Body of pancreas (tissue), 4 donors: ENCODE measurements around the gene ARL4A. TPM values are rescaled to one million over a fixed set of nuclear protein-coding genes. Genes with fewer than 3 reads are reported as not detected.
"Not testable (repeated sequence)": the region's sequence is repeated elsewhere in the genome, so short reads cannot be mapped to it uniquely, and the experiment has no call there.

Experiments used
- ATAC-seq: fragments of 150-250 bp; one replicate; pipeline ENCODE4 v1.9.1; 2016
- DNase-seq, 4 donors: peaks; one replicate each; pipeline ENCODE4 v3.0.0-alpha.2; 2019
- H3K27ac ChIP-seq, 4 donors: fragments of 200-600 bp; sonication (generic); 1 replicate in 3 of 4; 2 replicates in 1 of 4; pipeline versions ENCODE4 v1.5.1 to v1.6.1; 2016 to 2019; ENCODE audit warnings: mild to moderate bottlenecking in 1 of 4, mixed read lengths in 1 of 4, moderate library complexity in 1 of 4
- H3K27me3 ChIP-seq, 2 donors: fragments of 200-600 bp; sonication (generic); one replicate each; pipeline ENCODE4 v1.6.0; 2016; ENCODE audit warnings: mild to moderate bottlenecking in 1 of 2
- H3K36me3 ChIP-seq, 2 donors: fragments of 200-600 bp; sonication (generic); replicated peaks in 1 of 2; 2 replicates each; pipeline ENCODE4 v1.5.1; 2016; ENCODE audit warnings: low read depth in 2 of 2; ENCODE audit not compliant: insufficient read depth in 1 of 2
- H3K4me1 ChIP-seq: fragments of 200-600 bp; sonication (generic); one replicate; pipeline ENCODE4 v1.6.0; 2016
- H3K4me3 ChIP-seq, 2 donors: fragments of 200-600 bp; sonication (generic); 1 replicate in 1 of 2; 2 replicates in 1 of 2; pipeline ENCODE4 v1.5.1; 2016 to 2019
- H3K9me3 ChIP-seq, 3 donors: fragments of 200-600 bp; sonication (generic); 1 replicate in 2 of 3; 2 replicates in 1 of 3; pipeline ENCODE4 v1.5.1; 2016
- POLR2A ChIP-seq, 3 donors: fragments of 450-650 bp; IDR thresholded peaks; one replicate each; pipeline ENCODE4 v1.6.1; 2016; ENCODE audit warnings: antibody characterized with exemption in 3 of 3, mild to moderate bottlenecking in 2 of 3
- WGBS, 2 donors: methylation state at CpG; one replicate each; pipeline ENCODE4 v1.1.5; 2017; 5-methylcytosine and 5-hydroxymethylcytosine counted together
- intact Hi-C: fragments of 100-400 bp; cut with DNase I; formaldehyde crosslinking; loops from one replicate; pipeline ENCODE4 v1.15.1; 2023
- total RNA-seq, 2 donors: library from RNA; depleted of rRNA; stranded (reverse); fragments of >200 nt; gene quantifications; one replicate each; pipeline ENCODE4 v1.1.0, GENCODE V29; 2016
- TF ChIP-seq, protein P1 (sequence below), 7 experiments: fragments of 450-650 bp in 4 of 7; fragments of 200-600 bp in 3 of 7; sonication (generic) in 3 of 7; IDR thresholded peaks; one replicate each; pipeline ENCODE4 v1.5.1; 2016 to 2019; ENCODE audit warnings: antibody characterized with exemption in 7 of 7

The ARL4A gene
- total RNA-seq, 2 donors from 2014 or later, result 4.0 to 13.0 TPM

GRCh38 chr7:12641196-12641595 is 46.2 kb upstream of the ARL4A start:
- H3K4me1 ChIP-seq, result peaks cover 5% of the 10 kb centered on the region
- DNase-seq, result no peak
- WGBS, 2 donors, result 51 to 78% methylated on average over 2 to 3 of the region's 3 CpGs
- no peaks in the 10 kb centered on the region for H3K27me3 ChIP-seq
- no peaks in the 10 kb centered on the region for H3K9me3 ChIP-seq
- TF ChIP-seq, protein P1, sequence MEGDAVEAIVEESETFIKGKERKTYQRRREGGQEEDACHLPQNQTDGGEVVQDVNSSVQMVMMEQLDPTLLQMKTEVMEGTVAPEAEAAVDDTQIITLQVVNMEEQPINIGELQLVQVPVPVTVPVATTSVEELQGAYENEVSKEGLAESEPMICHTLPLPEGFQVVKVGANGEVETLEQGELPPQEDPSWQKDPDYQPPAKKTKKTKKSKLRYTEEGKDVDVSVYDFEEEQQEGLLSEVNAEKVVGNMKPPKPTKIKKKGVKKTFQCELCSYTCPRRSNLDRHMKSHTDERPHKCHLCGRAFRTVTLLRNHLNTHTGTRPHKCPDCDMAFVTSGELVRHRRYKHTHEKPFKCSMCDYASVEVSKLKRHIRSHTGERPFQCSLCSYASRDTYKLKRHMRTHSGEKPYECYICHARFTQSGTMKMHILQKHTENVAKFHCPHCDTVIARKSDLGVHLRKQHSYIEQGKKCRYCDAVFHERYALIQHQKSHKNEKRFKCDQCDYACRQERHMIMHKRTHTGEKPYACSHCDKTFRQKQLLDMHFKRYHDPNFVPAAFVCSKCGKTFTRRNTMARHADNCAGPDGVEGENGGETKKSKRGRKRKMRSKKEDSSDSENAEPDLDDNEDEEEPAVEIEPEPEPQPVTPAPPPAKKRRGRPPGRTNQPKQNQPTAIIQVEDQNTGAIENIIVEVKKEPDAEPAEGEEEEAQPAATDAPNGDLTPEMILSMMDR (IDR thresholded peaks at IDR 0.05), result no peak
- TF ChIP-seq POLR2A (IDR thresholded peaks at IDR 0.05), result no peak
- ATAC-seq, result no peak
- H3K4me3 ChIP-seq, result no peak overlapping the region
- no peaks in the 10 kb centered on the region for H3K36me3 ChIP-seq
- no peak overlapping the region for H3K27ac ChIP-seq
- intact Hi-C loops, result loop anchor here (5.0 kb wide), 1 partner anchor 626 kb away; no protein-coding TSS in a partner anchor

- H3K27me3 ChIP-seq, result no peaks in the 10 kb centered on the region
- no peaks in the 10 kb centered on the region for H3K9me3 ChIP-seq
- no peak for TF ChIP-seq POLR2A (IDR thresholded peaks at IDR 0.05)
- TF ChIP-seq, protein P1 (IDR thresholded peaks at IDR 0.05), result no peak
- peaks cover 5% of the 10 kb centered on the region for H3K4me1 ChIP-seq
- 76 to 86% methylated on average over 5 of the region's 5 CpGs for WGBS, 2 donors
- no peak overlapping the region for H3K27ac ChIP-seq
- no peak for ATAC-seq
- no peak overlapping the region for H3K4me3 ChIP-seq
- intact Hi-C loops, result loop anchor here (5.0 kb wide), 1 partner anchor 625 kb away; no protein-coding TSS in a partner anchor
- no peak for DNase-seq
- H3K36me3 ChIP-seq, result no peaks in the 10 kb centered on the region
These were observed 44.9 kb upstream of the ARL4A start for GRCh38 chr7:12642508-12642907.

GRCh38 chr7:12643001-12643643 is 44.3 kb upstream of the ARL4A start:
- DNase-seq (no peak), ATAC-seq (no peak)
- H3K27me3 ChIP-seq, result no peaks in the 10 kb centered on the region
- intact Hi-C loops, result loop anchor here (5.0 kb wide), 1 partner anchor 624 kb away; no protein-coding TSS in a partner anchor
- no peaks in the 10 kb centered on the region for H3K9me3 ChIP-seq
- no peak overlapping the region for H3K4me3 ChIP-seq
- no peaks in the 10 kb centered on the region for H3K36me3 ChIP-seq
- WGBS, 2 donors, result 71 to 76% methylated on average over 3 of the region's 3 CpGs
- H3K4me1 ChIP-seq, result peaks cover 4% of the 10 kb centered on the region
- TF ChIP-seq POLR2A (IDR thresholded peaks at IDR 0.05), result no peak
- TF ChIP-seq, protein P1 (IDR thresholded peaks at IDR 0.05), result no peak
- no peak overlapping the region for H3K27ac ChIP-seq

- DNase-seq, result no peak
- no peak for ATAC-seq
- intact Hi-C loops, result loop anchor here (5.0 kb wide), 1 partner anchor 624 kb away; no protein-coding TSS in a partner anchor
These were observed 43.8 kb upstream of the ARL4A start for GRCh38 chr7:12643644-12644043.

DNA sequence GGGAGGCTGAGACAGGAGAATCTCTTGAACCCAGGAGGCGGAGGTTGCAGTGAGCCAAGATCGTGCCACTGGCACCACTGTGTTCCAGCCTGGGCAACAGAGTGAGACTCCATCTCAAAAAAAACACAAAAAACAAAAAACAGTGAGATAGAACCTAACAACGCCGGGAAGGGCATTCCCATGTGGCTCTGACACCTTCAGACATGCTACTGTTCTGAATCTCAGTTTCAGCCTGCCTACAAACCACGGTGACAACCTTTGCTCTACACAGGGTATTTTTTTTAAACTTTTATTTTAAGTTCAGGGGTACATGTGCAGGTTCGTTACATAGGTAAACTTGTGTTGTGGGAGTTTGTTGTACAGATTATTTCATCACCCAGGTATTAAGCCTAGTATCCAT is 42.2 kb upstream of the ARL4A start:
- H3K9me3 ChIP-seq, H3K27ac ChIP-seq, H3K27me3 ChIP-seq, ATAC-seq, intact Hi-C loops, H3K4me1 ChIP-seq, H3K4me3 ChIP-seq, H3K36me3 ChIP-seq, DNase-seq: not testable (repeated sequence)
- 62 to 77% methylated on average over 6 of the region's 6 CpGs for WGBS, 2 donors

More at GRCh38 chr7:12643644-12644043, 43.8 kb upstream of the ARL4A start:
- Histone ChIP-seq H3K27ac (no peak overlapping the region), H3K27me3 (no peaks in the 10 kb centered on the region), H3K4me1 (no peaks in the 10 kb centered on the region), H3K4me3 (no peak overlapping the region), H3K9me3 (no peaks in the 10 kb centered on the region), H3K36me3 (no peaks in the 10 kb centered on the region)
- 73 to 90% methylated on average over 4 to 5 of the region's 5 CpGs for WGBS, 2 donors
- no peak for TF ChIP-seq POLR2A (IDR thresholded peaks at IDR 0.05)
- TF ChIP-seq, protein P1 (IDR thresholded peaks at IDR 0.05), result no peak
